AG09319 (cell line): Measurements from ENCODE around the gene SSBP3.
"Not testable (repeated sequence)": the region's sequence is repeated elsewhere in the genome, so short reads cannot be mapped to it uniquely, and the experiment has no call there.

ENCODE experiments used
- DNase-seq: peaks from one replicate; pipeline ENCODE4 v3.0.0-alpha.2; 2010; ENCODE audit warnings: low read depth; ENCODE audit errors: extremely low read depth
- TF ChIP-seq, protein P1 (sequence below): IDR thresholded peaks from 2 replicates; pipeline ENCODE4 v1.5.1; 2011; ENCODE audit warnings: low read depth, mild to moderate bottlenecking, inconsistent platforms, low read length, moderate library complexity

SSBP3 gene

DNA sequence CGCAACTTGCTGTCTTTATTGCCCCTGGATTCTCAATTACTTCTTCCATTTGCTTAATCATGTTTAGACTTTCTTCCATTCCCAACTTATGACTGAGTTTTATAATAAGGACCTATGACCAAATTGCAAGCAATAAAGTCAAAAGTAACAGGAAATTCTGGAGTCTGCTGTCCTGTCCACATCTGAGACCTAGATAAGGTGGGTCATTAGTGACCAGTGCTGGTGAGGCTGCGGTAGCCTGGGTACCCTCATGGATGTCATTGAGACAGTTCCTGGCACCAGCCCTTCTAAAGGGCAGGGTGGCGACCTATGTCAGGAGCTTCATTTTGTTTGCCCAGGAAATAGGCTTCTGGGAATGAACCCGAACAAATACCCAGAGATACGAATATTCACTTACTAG lies 30.6 kb upstream of the SSBP3 start:
- TF ChIP-seq, protein P1, sequence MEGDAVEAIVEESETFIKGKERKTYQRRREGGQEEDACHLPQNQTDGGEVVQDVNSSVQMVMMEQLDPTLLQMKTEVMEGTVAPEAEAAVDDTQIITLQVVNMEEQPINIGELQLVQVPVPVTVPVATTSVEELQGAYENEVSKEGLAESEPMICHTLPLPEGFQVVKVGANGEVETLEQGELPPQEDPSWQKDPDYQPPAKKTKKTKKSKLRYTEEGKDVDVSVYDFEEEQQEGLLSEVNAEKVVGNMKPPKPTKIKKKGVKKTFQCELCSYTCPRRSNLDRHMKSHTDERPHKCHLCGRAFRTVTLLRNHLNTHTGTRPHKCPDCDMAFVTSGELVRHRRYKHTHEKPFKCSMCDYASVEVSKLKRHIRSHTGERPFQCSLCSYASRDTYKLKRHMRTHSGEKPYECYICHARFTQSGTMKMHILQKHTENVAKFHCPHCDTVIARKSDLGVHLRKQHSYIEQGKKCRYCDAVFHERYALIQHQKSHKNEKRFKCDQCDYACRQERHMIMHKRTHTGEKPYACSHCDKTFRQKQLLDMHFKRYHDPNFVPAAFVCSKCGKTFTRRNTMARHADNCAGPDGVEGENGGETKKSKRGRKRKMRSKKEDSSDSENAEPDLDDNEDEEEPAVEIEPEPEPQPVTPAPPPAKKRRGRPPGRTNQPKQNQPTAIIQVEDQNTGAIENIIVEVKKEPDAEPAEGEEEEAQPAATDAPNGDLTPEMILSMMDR, result no peak
- no peak for DNase-seq

DNA sequence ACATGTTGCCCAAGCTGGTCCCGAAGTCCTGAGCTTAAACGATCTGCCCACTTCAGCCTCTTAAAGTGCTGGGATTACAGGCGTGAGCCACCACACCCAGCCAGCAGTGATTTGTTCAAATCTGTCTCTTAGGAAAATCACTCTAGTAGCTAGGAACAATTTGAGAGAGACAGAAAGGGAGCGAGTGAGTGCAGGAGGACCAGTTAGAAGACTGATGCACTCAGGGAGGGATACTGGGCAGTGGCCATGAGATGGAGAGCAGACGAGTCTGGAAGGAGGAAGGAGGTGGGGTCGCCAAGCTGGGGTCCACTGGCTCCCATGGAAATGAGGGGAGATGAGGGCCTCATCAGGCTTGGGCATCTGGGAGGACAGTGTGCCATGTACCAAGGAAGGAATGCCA lies 23.6 kb upstream of the SSBP3 start:
- TF ChIP-seq, protein P1, result no peak
- DNase-seq, result no peak

DNA sequence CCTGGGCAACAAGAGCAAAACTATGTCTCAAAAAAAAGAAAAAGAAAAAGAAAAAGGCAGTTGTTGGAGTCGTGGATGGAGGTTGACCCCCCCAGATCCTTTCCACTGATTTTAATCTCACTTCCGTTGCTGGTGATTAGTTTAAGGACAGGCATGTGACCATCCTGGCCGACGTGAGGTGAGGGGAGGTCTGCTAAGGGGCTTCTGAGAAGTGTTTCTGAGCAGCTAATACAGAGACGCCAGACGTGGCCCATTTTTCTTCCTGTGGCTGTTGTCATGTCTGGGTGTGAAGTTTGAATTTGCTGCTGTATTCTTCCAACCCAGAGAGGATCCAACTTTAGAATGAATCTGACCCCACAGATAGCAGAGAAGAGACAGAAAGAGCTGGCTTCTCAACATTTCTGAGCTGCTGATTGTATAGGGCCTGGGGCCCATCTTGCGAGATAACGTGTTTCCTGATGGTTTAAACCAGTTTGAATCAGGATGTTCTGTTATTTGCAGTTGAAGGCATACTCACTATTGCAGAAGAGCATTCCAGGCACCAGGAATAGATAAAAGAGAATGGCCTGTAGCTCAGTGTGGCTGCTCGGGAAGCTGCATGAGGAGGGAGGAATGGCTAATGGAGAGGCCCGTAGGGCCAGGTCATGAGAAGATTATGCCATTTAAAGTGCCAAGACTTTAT lies 22.8 kb upstream of the SSBP3 start:
- TF ChIP-seq, protein P1, result no peak
- no peak for DNase-seq

DNA sequence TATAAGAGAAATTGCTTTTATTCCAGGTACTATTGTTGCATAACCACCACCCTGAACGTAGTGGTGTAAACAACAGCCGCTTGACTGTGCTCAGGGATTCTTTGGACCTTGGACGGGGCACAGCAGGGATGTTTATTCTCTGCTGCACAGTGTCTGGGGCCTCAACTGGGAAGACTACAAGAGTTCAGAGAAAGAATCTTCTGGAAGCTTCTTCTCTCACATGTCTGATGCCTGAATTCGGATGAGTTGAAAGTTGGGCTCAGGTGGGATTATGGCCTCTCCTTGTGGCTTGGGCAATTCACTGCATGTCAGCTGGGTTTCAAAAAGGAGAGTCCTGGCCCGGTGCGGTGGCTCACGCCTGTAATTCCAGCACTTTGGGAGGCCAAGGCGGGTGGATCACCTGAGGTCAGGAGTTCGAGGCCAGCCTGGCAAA lies 19.0 kb upstream of the SSBP3 start:
- DNase-seq, result no peak
- TF ChIP-seq, protein P1, result peak; percentile 38

DNA sequence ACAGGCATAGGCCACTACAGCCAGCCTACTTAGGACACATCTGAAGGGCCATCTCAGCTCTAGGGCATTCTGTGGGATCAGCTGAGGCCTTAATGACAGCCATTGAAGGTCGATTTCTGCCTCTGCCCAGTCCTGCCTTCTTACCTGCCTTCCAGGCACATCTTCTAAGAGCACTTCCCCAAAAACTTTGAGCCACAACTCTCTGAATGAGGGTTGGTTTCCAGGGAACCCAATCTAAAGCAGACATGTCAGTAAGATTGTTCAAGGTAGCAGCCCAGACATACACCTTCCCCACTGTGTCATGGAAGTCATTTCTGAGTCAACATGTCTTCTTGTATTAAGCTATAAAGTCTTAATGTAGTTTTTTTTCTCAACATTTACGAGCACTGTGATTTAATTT lies 18.2 kb upstream of the SSBP3 start:
- DNase-seq, result no peak
- TF ChIP-seq, protein P1, result no peak

DNA sequence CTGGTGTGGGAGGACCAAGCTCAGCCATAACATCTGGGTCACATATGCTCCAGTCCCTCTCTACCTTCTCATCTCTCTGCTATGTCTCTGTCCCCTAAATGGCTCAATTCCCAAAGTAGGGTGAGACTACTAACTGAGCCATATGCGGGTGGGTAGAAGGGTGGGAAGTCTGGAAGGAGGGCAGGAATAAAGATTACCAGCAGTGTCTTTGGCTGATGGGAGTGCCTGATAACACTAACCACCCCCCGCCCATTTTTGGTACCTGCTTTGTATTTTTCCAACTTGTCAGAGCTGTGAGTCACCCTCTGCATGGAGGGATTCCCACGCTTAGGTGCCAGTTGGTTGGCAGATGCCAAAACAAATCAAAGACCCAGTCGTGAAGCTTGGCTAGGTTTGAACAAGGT lies 14.9 kb upstream of the SSBP3 start:
- no peak for DNase-seq
- TF ChIP-seq, protein P1, result no peak

DNA sequence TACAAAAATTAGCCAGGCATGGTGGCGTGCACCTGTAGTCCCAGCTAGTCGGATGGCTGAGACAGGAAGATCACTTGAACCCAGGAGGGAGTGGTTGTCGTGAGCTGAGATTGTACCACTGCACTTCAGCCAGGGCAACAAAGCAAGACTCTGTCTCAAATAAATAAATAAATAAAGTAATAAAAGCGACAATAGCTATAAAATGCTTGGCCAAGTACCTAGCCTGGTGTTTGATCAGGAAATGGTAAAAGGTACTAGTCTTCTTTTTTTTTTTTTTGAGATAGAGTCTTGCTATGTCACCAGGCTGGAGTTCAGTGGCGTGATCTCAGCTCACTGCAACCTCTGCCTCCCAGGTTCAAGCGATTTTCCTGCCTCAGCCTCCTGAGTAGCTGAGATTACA lies 12.4 kb upstream of the SSBP3 start:
- DNase-seq, result not testable (repeated sequence)

DNA sequence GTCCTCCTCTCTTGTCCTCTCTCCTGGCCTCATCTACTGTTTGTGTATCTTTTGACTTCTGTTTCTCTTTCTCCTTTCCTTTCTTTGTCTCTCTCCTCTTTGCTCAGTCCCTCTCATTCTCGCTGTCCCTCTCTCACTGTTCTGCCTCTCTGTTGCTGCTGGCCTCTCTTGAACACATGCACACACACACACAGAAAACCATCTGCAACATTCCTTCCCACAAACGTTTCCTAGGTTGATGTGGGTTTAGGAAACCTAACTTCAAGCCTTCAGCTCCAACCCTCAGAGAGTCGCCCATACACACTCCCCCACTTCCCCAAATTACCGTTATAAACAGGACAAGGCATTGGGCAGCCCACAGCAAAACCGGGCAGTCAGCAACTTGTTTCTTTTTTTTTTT lies 10.9 kb upstream of the SSBP3 start:
- TF ChIP-seq, protein P1, result no peak
- no peak for DNase-seq
